Neutrophil (primary cell): ENCODE measurements around the gene CTBP1.

Experiments
- H3K27ac ChIP-seq: fragments of 200-600 bp; sonication (generic); 2 replicates; pipeline ENCODE4 v1.5.1; 2016; ENCODE audit warnings: mild to moderate bottlenecking, moderate library complexity
- H3K27me3 ChIP-seq: fragments of 200-600 bp; sonication (generic); 2 replicates; pipeline ENCODE4 v1.6.0; 2016; ENCODE audit warnings: mild to moderate bottlenecking
- H3K36me3 ChIP-seq: fragments of 200-600 bp; sonication (generic); 2 replicates; pipeline ENCODE4 v1.5.1; 2017
- H3K4me1 ChIP-seq, 2 experiments: fragments of 200-600 bp in 1 of 2; sonication (generic) in 1 of 2; 1 replicate in 1 of 2; 2 replicates in 1 of 2; pipeline versions ENCODE4 v1.5.1 to v1.6.1; 2013 to 2016; ENCODE audit warnings: low read depth in 1 of 2, low read length in 1 of 2, mild to moderate bottlenecking in 1 of 2, moderate library complexity in 1 of 2; ENCODE audit not compliant: control insufficient read depth in 1 of 2, insufficient read depth in 1 of 2
- H3K4me3 ChIP-seq, 2 experiments: fragments of 200-600 bp in 1 of 2; sonication (generic) in 1 of 2; 1 replicate in 1 of 2; 2 replicates in 1 of 2; pipeline ENCODE4 v1.5.1; 2013 to 2016; ENCODE audit warnings: low read depth in 1 of 2, low read length in 1 of 2, mild to moderate bottlenecking in 1 of 2, moderate library complexity in 1 of 2
- H3K9me3 ChIP-seq: fragments of 200-600 bp; sonication (generic); 2 replicates; pipeline ENCODE4 v1.5.1; 2016
- CTCF ChIP-seq: fragments of 200-600 bp; sonication (generic); IDR thresholded peaks from 2 replicates; pipeline ENCODE4 v1.5.1; 2016; ENCODE audit warnings: antibody characterized with exemption

CTBP1 gene

DNA sequence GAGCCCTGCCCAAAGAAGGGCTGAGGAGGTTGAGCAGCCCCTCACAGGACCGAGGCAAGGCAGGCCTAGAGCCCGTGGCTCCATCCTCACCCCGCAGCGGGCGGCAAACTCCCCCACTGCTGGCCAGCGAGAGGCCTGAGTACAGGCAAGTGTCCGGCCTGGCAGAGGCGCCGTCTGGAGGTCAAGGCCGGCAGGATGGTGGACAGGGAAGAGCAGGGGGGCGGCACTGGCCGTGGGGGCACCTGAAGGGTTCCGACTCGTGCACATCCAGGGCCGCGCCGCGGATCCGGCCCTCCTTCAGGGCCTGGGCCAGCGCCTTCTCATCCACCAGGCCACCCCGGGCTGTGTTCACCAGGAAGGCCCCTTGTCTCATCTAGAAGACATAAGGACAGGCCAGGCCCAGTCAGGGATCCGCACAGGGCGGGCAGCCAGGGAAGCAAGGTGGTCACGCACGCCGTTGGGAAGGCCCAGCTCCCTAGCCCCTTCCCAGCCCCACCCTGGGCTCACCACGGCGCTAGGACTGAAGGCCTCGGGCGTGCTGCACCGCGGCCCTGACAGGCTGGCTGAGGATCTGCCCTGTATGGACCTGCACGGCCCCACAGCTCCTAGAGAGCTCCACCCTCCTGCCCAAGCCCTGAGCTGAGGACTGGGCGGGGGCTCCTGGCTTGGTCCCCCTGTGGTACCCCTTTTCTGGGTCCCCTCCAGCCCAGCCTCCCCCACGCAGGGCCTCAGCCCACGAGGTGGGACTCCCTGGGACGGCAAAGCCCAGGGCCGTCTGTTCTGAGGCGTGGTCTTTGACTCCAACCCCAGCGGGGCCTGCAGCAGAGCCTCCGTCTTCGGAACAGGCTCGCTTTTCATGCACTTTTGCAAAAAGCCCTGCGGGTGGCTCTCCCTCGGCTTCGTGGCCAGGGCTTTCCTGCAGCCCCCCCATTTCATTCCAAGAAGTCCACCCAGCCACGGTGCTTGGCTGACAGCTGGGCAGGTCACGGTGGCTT, 34.5 kb downstream of the CTBP1 start:
- H3K4me1 ChIP-seq: peaks cover 23 to 25% of the 10 kb centered on the region in 2 experiments
- no peaks in the 10 kb centered on the region for H3K27me3 ChIP-seq
- H3K9me3 ChIP-seq: no peaks in the 10 kb centered on the region
- TF ChIP-seq CTCF: no peak
- H3K36me3 ChIP-seq: peaks cover 72% of the 10 kb centered on the region
- no peak overlapping the region for H3K27ac ChIP-seq
- H3K4me3 ChIP-seq: no peak overlapping the region

GRCh38 chr4:1213336-1213995, 35.5 kb downstream of the CTBP1 start:
- Histone ChIP-seq H3K27ac (no peak overlapping the region), H3K4me1 (peaks cover 14 to 16% of the 10 kb centered on the region in 2 experiments), H3K9me3 (no peaks in the 10 kb centered on the region), H3K27me3 (no peaks in the 10 kb centered on the region), H3K36me3 (peaks cover 81% of the 10 kb centered on the region), H3K4me3 (no peak overlapping the region)
- no peak for TF ChIP-seq CTCF

DNA sequence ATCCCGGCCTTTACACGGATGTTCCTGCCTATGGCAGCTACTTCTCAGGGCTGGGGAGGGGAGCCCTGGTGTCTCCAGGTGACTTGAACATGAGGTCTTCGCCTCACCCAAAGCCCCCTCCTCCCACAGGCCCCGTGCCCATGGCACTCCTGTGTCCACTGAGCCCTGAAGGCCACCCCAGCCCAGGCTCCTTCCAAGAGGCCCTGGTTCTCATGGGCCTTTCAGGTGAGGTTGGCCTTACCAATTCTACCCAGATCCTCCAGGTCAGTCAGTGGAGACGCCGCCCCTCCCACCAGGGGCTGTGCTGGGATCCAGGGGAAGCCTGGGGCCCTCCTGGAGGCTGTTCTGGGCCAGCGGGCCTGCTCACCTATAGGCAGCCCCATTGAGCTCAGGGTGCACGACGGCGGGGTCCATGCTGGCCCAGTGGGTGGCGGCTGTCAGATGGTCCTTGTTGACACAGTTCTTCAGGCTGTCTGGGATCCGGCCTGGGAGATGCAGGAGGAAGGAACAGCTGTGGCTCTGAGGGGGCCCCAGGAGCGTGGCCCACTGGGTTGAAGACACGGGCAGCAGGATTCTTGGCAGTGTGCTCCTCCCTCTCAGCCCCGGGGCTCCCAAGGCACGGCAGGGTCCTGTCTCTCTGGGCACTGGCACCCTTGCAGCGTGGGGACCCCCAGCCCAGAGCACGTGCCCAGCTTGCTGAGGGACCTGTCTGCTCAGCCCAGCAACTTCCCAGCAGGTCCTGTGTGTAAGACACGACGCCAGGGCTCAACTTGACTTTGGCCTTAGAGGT, 36.2 kb downstream of the CTBP1 start:
- H3K4me3 ChIP-seq: no peak overlapping the region
- peaks cover 11 to 14% of the 10 kb centered on the region in 2 experiments for H3K4me1 ChIP-seq
- TF ChIP-seq CTCF: no peak
- peaks cover 83% of the 10 kb centered on the region for H3K36me3 ChIP-seq
- H3K27me3 ChIP-seq: no peaks in the 10 kb centered on the region
- H3K9me3 ChIP-seq: no peaks in the 10 kb centered on the region
- H3K27ac ChIP-seq: no peak overlapping the region

DNA sequence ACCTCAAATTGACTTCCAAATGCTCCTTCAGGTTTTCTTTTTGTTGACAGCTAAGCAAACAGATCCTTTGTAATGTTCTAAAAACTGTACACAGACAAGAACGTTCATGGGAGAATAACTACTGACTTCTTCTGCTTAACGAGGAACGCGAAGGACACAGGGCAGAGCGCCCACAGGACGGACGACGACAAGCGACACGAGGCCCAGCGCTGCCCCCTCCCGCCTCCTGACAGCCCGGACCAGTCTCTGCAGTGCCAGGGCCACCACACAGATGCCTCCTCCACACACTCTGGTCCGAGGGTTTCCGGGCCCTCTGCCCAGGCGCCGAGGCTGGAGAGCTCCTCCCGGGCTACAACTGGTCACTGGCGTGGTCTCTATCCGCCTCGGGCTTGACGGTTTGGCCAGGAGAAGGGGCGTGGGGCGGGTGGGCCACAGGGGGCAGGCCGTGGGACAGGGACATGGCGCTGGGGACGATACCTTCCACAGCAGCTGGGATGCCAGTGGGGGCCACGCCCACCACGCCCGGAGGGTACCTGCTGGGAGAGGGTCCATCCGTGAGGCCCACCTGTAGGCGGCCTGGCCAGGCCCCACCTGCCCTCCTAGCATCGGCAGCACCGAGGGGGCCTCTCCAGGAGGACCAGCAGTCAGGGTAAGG, 36.9 kb downstream of the CTBP1 start:
- Histone ChIP-seq H3K9me3 (no peaks in the 10 kb centered on the region), H3K36me3 (peaks cover 83% of the 10 kb centered on the region), H3K4me1 (peaks cover 8% of the 10 kb centered on the region in 2 experiments), H3K27ac (no peak overlapping the region), H3K4me3 (no peak overlapping the region), H3K27me3 (no peaks in the 10 kb centered on the region)
- no peak for TF ChIP-seq CTCF

DNA sequence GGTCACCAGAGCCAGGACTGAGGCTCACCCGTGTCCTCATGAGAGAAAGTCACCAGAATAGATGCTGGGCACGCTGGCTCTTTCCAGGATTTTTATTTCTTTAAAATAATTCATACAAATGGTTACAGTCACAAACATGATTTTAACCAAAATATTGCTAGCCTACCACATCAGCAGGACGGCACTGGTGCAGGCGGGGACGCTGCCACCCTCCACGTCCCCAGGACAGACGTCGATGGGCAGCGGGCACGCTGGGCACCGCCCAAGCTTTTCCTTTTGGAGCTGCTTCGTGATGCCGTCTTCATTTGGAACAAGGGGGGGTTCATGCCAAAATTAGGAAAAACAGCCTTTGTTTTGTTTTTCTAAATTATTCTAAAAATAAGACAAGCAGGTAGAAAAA, 37.6 kb downstream of the CTBP1 start:
- no peak for TF ChIP-seq CTCF
- Histone ChIP-seq H3K27me3 (no peaks in the 10 kb centered on the region), H3K4me3 (no peak overlapping the region), H3K36me3 (peaks cover 80% of the 10 kb centered on the region), H3K4me1 (peaks cover 2% of the 10 kb centered on the region in 2 experiments), H3K27ac (no peak overlapping the region), H3K9me3 (no peaks in the 10 kb centered on the region)
